ENCODE results near the gene RFTN1. TPM values are rescaled to one million over a fixed set of nuclear protein-coding genes. Genes with fewer than 3 reads are reported as not detected.

RFTN1 gene
- total RNA-seq, 2 experiments from 2014 or later: 59.9 to 63.4 TPM

- Mint-ChIP-seq H3K36me3 (ENCODE audit: low read depth) (peaks cover 57% of the 10 kb centered on the region), H3K27ac (no peak overlapping the region), H3K9me3 (ENCODE audit: insufficient read depth) (no peaks in the 10 kb centered on the region), H3K4me3 (no peak overlapping the region), H3K27me3 (ENCODE audit: low read depth) (no peaks in the 10 kb centered on the region), H3K4me1 (ENCODE audit: low read depth) (peaks cover 15% of the 10 kb centered on the region)
- no peak for ATAC-seq
- no peak for DNase-seq
- ChIA-PET CTCF (no interaction called here), POLR2A (no interaction called here)
These were observed 69.2 kb downstream of the RFTN1 start for GRCh38 chr3:16444344-16444743.

- ATAC-seq: no peak
- Mint-ChIP-seq H3K9me3 (ENCODE audit: insufficient read depth) (no peaks in the 10 kb centered on the region), H3K27me3 (ENCODE audit: low read depth) (no peaks in the 10 kb centered on the region), H3K36me3 (ENCODE audit: low read depth) (peaks cover 46% of the 10 kb centered on the region), H3K4me1 (ENCODE audit: low read depth) (peaks cover 15% of the 10 kb centered on the region), H3K27ac (no peak overlapping the region), H3K4me3 (no peak overlapping the region)
- no peak for DNase-seq
- CTCF ChIA-PET: no interaction called here
- POLR2A ChIA-PET: interaction anchor here (0.7 kb wide), 1 partner anchor 78 kb away, joined by 3 read pairs; no protein-coding TSS in a partner anchor
These were observed 70.8 kb downstream of the RFTN1 start for GRCh38 chr3:16442730-16443129.

- no peak for DNase-seq
- H3K4me1 Mint-ChIP-seq (ENCODE audit: low read depth): peaks cover 15% of the 10 kb centered on the region
- POLR2A ChIA-PET: no interaction called here
These were observed 72.1 kb downstream of the RFTN1 start for GRCh38 chr3:16441371-16441875.

GRCh38 chr3:16439848-16440708, 73.4 kb downstream of the RFTN1 start:
- Mint-ChIP-seq H3K27me3 (ENCODE audit: low read depth) (no peaks in the 10 kb centered on the region), H3K9me3 (ENCODE audit: insufficient read depth) (no peaks in the 10 kb centered on the region), H3K4me3 (no peak overlapping the region), H3K4me1 (ENCODE audit: low read depth) (peaks cover 13% of the 10 kb centered on the region), H3K36me3 (ENCODE audit: low read depth) (peaks cover 35% of the 10 kb centered on the region), H3K27ac (no peak overlapping the region)
- CTCF ChIA-PET: interaction anchor here (1.0 kb wide), 1 partner anchor 11 kb away, joined by 3 read pairs; no protein-coding TSS in a partner anchor
- ATAC-seq: no peak
- POLR2A ChIA-PET: no interaction called here
- DNase-seq: no peak

More at GRCh38 chr3:16441371-16441875, 72.1 kb downstream of the RFTN1 start:
- no peak for ATAC-seq
- Mint-ChIP-seq H3K4me3 (no peak overlapping the region), H3K36me3 (ENCODE audit: low read depth) (peaks cover 39% of the 10 kb centered on the region), H3K27me3 (ENCODE audit: low read depth) (no peaks in the 10 kb centered on the region), H3K27ac (no peak overlapping the region), H3K9me3 (ENCODE audit: insufficient read depth) (no peaks in the 10 kb centered on the region)
- CTCF ChIA-PET: interaction anchor here (1.2 kb wide), 1 partner anchor 35 kb away, joined by 3 read pairs; no protein-coding TSS in a partner anchor

GRCh38 chr3:16439163-16439847, 74.2 kb downstream of the RFTN1 start:
- Mint-ChIP-seq H3K4me3 (no peak overlapping the region), H3K9me3 (ENCODE audit: insufficient read depth) (no peaks in the 10 kb centered on the region), H3K4me1 (ENCODE audit: low read depth) (peaks cover 13% of the 10 kb centered on the region), H3K27me3 (ENCODE audit: low read depth) (no peaks in the 10 kb centered on the region), H3K27ac (no peak overlapping the region), H3K36me3 (ENCODE audit: low read depth) (peaks cover 34% of the 10 kb centered on the region)
- ChIA-PET CTCF (interaction anchor here (1.0 to 1.5 kb wide), 2 partner anchors 11 to 76 kb away, joined by 3 read pairs; no protein-coding TSS in a partner anchor), POLR2A (no interaction called here)
- no peak for DNase-seq
- ATAC-seq: no peak

- H3K9me3 Mint-ChIP-seq (ENCODE audit: insufficient read depth): no peaks in the 10 kb centered on the region
- H3K36me3 Mint-ChIP-seq (ENCODE audit: low read depth): peaks cover 33% of the 10 kb centered on the region
- H3K27me3 Mint-ChIP-seq (ENCODE audit: low read depth): no peaks in the 10 kb centered on the region
- H3K27ac Mint-ChIP-seq: no peak overlapping the region
- POLR2A ChIA-PET: no interaction called here
- DNase-seq (no peak), ATAC-seq (no peak)
- CTCF ChIA-PET: interaction anchor here (1.5 kb wide), 1 partner anchor 78 kb away, joined by 3 read pairs; no protein-coding TSS in a partner anchor
- H3K4me3 Mint-ChIP-seq: no peak overlapping the region
- peaks cover 13% of the 10 kb centered on the region for H3K4me1 Mint-ChIP-seq (ENCODE audit: low read depth)
These were observed 75.9 kb downstream of the RFTN1 start for GRCh38 chr3:16437640-16438039.

GRCh38 chr3:16433701-16434151, 79.8 kb downstream of the RFTN1 start:
- POLR2A ChIA-PET: no interaction called here

GRCh38 chr3:16432714-16433113, 80.8 kb downstream of the RFTN1 start:
- no peak overlapping the region for H3K4me3 Mint-ChIP-seq
- CTCF ChIA-PET: no interaction called here
- no peaks in the 10 kb centered on the region for H3K27me3 Mint-ChIP-seq (ENCODE audit: low read depth)
- H3K27ac Mint-ChIP-seq: no peak overlapping the region
- POLR2A ChIA-PET: no interaction called here
- no peaks in the 10 kb centered on the region for H3K9me3 Mint-ChIP-seq (ENCODE audit: insufficient read depth)
- DNase-seq (no peak), ATAC-seq (no peak)
- peaks cover 61% of the 10 kb centered on the region for H3K36me3 Mint-ChIP-seq (ENCODE audit: low read depth)
- H3K4me1 Mint-ChIP-seq (ENCODE audit: low read depth): peaks cover under 1% of the 10 kb centered on the region

More at GRCh38 chr3:16433701-16434151, 79.8 kb downstream of the RFTN1 start:
- H3K27me3 Mint-ChIP-seq (ENCODE audit: low read depth): no peaks in the 10 kb centered on the region
- no peak for DNase-seq
- CTCF ChIA-PET: no interaction called here
- H3K36me3 Mint-ChIP-seq (ENCODE audit: low read depth): peaks cover 52% of the 10 kb centered on the region
- no peak overlapping the region for H3K27ac Mint-ChIP-seq
- H3K9me3 Mint-ChIP-seq (ENCODE audit: insufficient read depth): no peaks in the 10 kb centered on the region
- no peak for ATAC-seq
- no peak overlapping the region for H3K4me3 Mint-ChIP-seq
- no peaks in the 10 kb centered on the region for H3K4me1 Mint-ChIP-seq (ENCODE audit: low read depth)

GRCh38 chr3:16430717-16431630, 82.5 kb downstream of the RFTN1 start:
- no peak for ATAC-seq
- ChIA-PET POLR2A (interaction anchor here (0.6 kb wide), 2 partner anchors 128 to 712 kb away, joined by 3 to 4 read pairs; no protein-coding TSS in a partner anchor), CTCF (no interaction called here)
- DNase-seq: no peak
- H3K4me1 Mint-ChIP-seq (ENCODE audit: low read depth): peaks cover 6% of the 10 kb centered on the region
- H3K4me3 Mint-ChIP-seq: no peak overlapping the region
- H3K9me3 Mint-ChIP-seq (ENCODE audit: insufficient read depth): no peaks in the 10 kb centered on the region
- H3K36me3 Mint-ChIP-seq (ENCODE audit: low read depth): peaks cover 67% of the 10 kb centered on the region
- H3K27ac Mint-ChIP-seq: no peak overlapping the region
- H3K27me3 Mint-ChIP-seq (ENCODE audit: low read depth): no peaks in the 10 kb centered on the region

GRCh38 chr3:16429086-16429485, 84.4 kb downstream of the RFTN1 start:
- ChIA-PET CTCF (interaction anchor here (1.1 kb wide), 1 partner anchor 10 kb away, joined by 3 read pairs; no protein-coding TSS in a partner anchor), POLR2A (no interaction called here)
- H3K9me3 Mint-ChIP-seq (ENCODE audit: insufficient read depth): no peaks in the 10 kb centered on the region
- DNase-seq (no peak), ATAC-seq (no peak)
- no peak overlapping the region for H3K27ac Mint-ChIP-seq
- no peaks in the 10 kb centered on the region for H3K27me3 Mint-ChIP-seq (ENCODE audit: low read depth)
- H3K4me3 Mint-ChIP-seq: no peak overlapping the region
- H3K36me3 Mint-ChIP-seq (ENCODE audit: low read depth): peaks cover 69% of the 10 kb centered on the region
- H3K4me1 Mint-ChIP-seq (ENCODE audit: low read depth): peaks cover 6% of the 10 kb centered on the region

- Mint-ChIP-seq H3K4me1 (ENCODE audit: low read depth) (peaks cover 6% of the 10 kb centered on the region), H3K27ac (no peak overlapping the region), H3K4me3 (no peak overlapping the region), H3K27me3 (ENCODE audit: low read depth) (no peaks in the 10 kb centered on the region), H3K9me3 (ENCODE audit: insufficient read depth) (no peaks in the 10 kb centered on the region), H3K36me3 (ENCODE audit: low read depth) (peaks cover 68% of the 10 kb centered on the region)
- DNase-seq (no peak), ATAC-seq (no peak)
- ChIA-PET CTCF (interaction anchor here (1.1 kb wide), 1 partner anchor 11 kb away, joined by 3 read pairs; no protein-coding TSS in a partner anchor), POLR2A (no interaction called here)
These were observed 84.9 kb downstream of the RFTN1 start for GRCh38 chr3:16428612-16429011.
